ENCODE measurements around the gene FBXO27. TPM values are rescaled to one million over a fixed set of nuclear protein-coding genes. Genes with fewer than 3 reads are reported as not detected.

Gene FBXO27
- total and polyA plus RNA-seq, 2 of the 13 experiments (the other 11 are each of a cell fraction or from before 2014, with no cell fraction given) = 0.15 to 2.8 TPM

DNA sequence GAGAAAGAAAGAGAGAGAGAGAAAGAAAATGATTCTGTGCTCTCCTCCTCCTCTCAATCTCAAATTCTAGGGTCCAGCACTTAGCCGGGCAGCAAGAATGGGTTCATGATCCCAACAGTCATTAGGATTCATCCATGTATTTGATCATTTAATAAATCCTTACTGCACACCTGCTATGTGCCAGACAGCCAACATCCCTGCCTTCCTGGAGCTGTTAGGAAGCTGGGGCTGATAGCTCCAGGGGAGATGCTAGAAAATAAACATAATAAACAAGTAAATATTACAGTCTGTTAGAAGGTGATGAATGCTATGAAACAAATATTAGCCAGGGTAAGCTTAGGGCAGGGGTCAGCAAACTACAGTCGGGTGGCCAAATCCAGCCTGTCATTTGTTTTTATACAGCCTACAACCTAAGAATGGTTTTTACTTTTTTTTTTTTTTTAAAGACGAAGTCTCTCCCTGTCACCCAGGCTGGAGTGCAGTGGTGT is 41.9 kb upstream of the FBXO27 start:
- no peak for ATAC-seq
- peaks cover 11% of the 10 kb centered on the region for H3K4me1 ChIP-seq (ENCODE audit: insufficient read depth, low read length)

More for the DNA sequence above, 41.9 kb upstream of the FBXO27 start:
- Histone ChIP-seq H3K9ac (ENCODE audit: insufficient read depth, low read depth, low read length) (no peak overlapping the region), H4K20me1 (ENCODE audit: insufficient read depth, low read length) (no peaks in the 10 kb centered on the region), H3K36me3 (replicated peaks in 1 of 2; ENCODE audit: control insufficient read depth in 1 of 2, insufficient read depth in 2 of 2, low read length in 2 of 2) (no peaks in the 10 kb centered on the region), H3K4me2 (ENCODE audit: low read depth, low read length) (no peak overlapping the region), H2AFZ (ENCODE audit: low read length) (no peak overlapping the region), H3K4me3 (replicated peaks in 1 of 3; ENCODE audit: insufficient read depth in 1 of 3, low read depth in 2 of 3, low read length in 3 of 3) (no peak overlapping the region), H3K27me3 (ENCODE audit: control insufficient read depth in 1 of 2, insufficient read depth in 2 of 2, low read length in 2 of 2) (peaks cover 0 to 2% of the 10 kb centered on the region in 2 experiments; a peak in 1 of 5 replicates), H3K79me2 (ENCODE audit: insufficient read depth, low read length) (no peaks in the 10 kb centered on the region), H3K27ac (ENCODE audit: extremely low read length, insufficient read depth, low read length) (no peak overlapping the region), H3K9me3 (ENCODE audit: low read length) (no peaks in the 10 kb centered on the region)
- DNase-seq (ENCODE audit: low spot score) (no peak), FAIRE-seq (no peak)
- CTCF ChIA-PET (ENCODE audit: low intra/inter-chr PET ratio, low total read pairs) = no interaction called here
- no TSS peak for BruUV-seq (replicated peaks)
- in situ Hi-C loops (cut with HindIII; ENCODE audit: extremely low pct_ligation_motif_present, low pct_unique_long_range_greater_than_20kb) = no loop called here
- 4% methylated on average over 3 of the region's 3 CpGs for WGBS (ENCODE audit: low lambda C conversion rate)
- intact Hi-C loops (cut with micrococcal nuclease; ENCODE audit: unreplicated experiment) = no loop called here
- TF ChIP-seq, protein P1, sequence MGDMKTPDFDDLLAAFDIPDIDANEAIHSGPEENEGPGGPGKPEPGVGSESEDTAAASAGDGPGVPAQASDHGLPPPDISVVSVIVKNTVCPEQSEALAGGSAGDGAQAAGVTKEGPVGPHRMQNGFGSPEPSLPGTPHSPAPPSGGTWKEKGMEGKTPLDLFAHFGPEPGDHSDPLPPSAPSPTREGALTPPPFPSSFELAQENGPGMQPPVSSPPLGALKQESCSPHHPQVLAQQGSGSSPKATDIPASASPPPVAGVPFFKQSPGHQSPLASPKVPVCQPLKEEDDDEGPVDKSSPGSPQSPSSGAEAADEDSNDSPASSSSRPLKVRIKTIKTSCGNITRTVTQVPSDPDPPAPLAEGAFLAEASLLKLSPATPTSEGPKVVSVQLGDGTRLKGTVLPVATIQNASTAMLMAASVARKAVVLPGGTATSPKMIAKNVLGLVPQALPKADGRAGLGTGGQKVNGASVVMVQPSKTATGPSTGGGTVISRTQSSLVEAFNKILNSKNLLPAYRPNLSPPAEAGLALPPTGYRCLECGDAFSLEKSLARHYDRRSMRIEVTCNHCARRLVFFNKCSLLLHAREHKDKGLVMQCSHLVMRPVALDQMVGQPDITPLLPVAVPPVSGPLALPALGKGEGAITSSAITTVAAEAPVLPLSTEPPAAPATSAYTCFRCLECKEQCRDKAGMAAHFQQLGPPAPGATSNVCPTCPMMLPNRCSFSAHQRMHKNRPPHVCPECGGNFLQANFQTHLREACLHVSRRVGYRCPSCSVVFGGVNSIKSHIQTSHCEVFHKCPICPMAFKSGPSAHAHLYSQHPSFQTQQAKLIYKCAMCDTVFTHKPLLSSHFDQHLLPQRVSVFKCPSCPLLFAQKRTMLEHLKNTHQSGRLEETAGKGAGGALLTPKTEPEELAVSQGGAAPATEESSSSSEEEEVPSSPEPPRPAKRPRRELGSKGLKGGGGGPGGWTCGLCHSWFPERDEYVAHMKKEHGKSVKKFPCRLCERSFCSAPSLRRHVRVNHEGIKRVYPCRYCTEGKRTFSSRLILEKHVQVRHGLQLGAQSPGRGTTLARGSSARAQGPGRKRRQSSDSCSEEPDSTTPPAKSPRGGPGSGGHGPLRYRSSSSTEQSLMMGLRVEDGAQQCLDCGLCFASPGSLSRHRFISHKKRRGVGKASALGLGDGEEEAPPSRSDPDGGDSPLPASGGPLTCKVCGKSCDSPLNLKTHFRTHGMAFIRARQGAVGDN (CRISPR knock-in tag; IDR thresholded peaks at IDR 0.05) = no peak
- TF ChIP-seq, protein P2, sequence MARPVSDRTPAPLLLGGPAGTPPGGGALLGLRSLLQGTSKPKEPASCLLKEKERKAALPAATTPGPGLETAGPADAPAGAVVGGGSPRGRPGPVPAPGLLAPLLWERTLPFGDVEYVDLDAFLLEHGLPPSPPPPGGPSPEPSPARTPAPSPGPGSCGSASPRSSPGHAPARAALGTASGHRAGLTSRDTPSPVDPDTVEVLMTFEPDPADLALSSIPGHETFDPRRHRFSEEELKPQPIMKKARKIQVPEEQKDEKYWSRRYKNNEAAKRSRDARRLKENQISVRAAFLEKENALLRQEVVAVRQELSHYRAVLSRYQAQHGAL (CRISPR knock-in tag; IDR thresholded peaks at IDR 0.05; ENCODE audit: not compliant biosample characterization) = no peak
- TF ChIP-seq RBFOX2 (IDR thresholded peaks at IDR 0.05; ENCODE audit: low read depth, low read length) (no peak), BHLHE40 (IDR thresholded peaks at IDR 0.05; ENCODE audit: low read length) (no peak), MED13 (CRISPR knock-in tag; IDR thresholded peaks at IDR 0.05) (no peak), ZNF670 (CRISPR knock-in tag; IDR thresholded peaks at IDR 0.05; ENCODE audit: borderline replicate concordance) (no peak), ZMYM2 (CRISPR knock-in tag; IDR thresholded peaks at IDR 0.05) (no peak), KLF13 (CRISPR knock-in tag; IDR thresholded peaks at IDR 0.05) (no peak), ARID2 (CRISPR knock-in tag; IDR thresholded peaks at IDR 0.05; ENCODE audit: borderline replicate concordance) (no peak), ZNF557 (CRISPR knock-in tag; IDR thresholded peaks at IDR 0.05) (no peak), CCAR2 (optimal IDR thresholded peaks at IDR 0.05; ENCODE audit: low read depth, low read length) (no peak), REXO4 (CRISPR knock-in tag; IDR thresholded peaks at IDR 0.05; ENCODE audit: borderline replicate concordance) (no peak), KDM5A (IDR thresholded peaks at IDR 0.05; ENCODE audit: borderline replicate concordance, low read length) (no peak), ZNF484 (CRISPR knock-in tag; IDR thresholded peaks at IDR 0.05; ENCODE audit: borderline replicate concordance, low read depth) (no peak)
- TF ChIP-seq, protein P3, sequence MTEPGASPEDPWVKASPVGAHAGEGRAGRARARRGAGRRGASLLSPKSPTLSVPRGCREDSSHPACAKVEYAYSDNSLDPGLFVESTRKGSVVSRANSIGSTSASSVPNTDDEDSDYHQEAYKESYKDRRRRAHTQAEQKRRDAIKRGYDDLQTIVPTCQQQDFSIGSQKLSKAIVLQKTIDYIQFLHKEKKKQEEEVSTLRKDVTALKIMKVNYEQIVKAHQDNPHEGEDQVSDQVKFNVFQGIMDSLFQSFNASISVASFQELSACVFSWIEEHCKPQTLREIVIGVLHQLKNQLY (CRISPR knock-in tag; IDR thresholded peaks at IDR 0.05) = no peak
- TF ChIP-seq, protein P4, sequence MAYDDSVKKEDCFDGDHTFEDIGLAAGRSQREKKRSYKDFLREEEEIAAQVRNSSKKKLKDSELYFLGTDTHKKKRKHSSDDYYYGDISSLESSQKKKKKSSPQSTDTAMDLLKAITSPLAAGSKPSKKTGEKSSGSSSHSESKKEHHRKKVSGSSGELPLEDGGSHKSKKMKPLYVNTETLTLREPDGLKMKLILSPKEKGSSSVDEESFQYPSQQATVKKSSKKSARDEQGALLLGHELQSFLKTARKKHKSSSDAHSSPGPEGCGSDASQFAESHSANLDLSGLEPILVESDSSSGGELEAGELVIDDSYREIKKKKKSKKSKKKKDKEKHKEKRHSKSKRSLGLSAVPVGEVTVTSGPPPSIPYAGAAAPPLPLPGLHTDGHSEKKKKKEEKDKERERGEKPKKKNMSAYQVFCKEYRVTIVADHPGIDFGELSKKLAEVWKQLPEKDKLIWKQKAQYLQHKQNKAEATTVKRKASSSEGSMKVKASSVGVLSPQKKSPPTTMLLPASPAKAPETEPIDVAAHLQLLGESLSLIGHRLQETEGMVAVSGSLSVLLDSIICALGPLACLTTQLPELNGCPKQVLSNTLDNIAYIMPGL (CRISPR knock-in tag; IDR thresholded peaks at IDR 0.05; ENCODE audit: borderline replicate concordance in 1 of 2, low read depth in 1 of 2) = no peak
- POLR2A ChIA-PET = no interaction called here
